Measurements from ENCODE around the gene FGF12.

The FGF12 gene

GRCh38 chr3:192171213-192171612 lies 556.1 kb downstream of the FGF12 start:
- no peak for TF ChIP-seq CTCF (IDR thresholded peaks at IDR 0.05; ENCODE audit: low read length, missing control alignments)
- DNase-seq (ENCODE audit: low read depth), result no peak
- H3K4me3 ChIP-seq (replicated peaks; ENCODE audit: low read depth, low read length), result no peak overlapping the region

GRCh38 chr3:192170659-192171058 lies 556.7 kb downstream of the FGF12 start:
- no peak for TF ChIP-seq CTCF (IDR thresholded peaks at IDR 0.05; ENCODE audit: low read length, missing control alignments)
- no peak for DNase-seq (ENCODE audit: low read depth)
- no peak overlapping the region for H3K4me3 ChIP-seq (replicated peaks; ENCODE audit: low read depth, low read length)

- no peak for DNase-seq (ENCODE audit: low read depth)
- H3K4me3 ChIP-seq (replicated peaks; ENCODE audit: low read depth, low read length), result no peak overlapping the region
- TF ChIP-seq CTCF (IDR thresholded peaks at IDR 0.05; ENCODE audit: low read length, missing control alignments), result no peak
Observed at GRCh38 chr3:192170031-192170430, 557.3 kb downstream of the FGF12 start.

- DNase-seq (ENCODE audit: low read depth), result no peak
- TF ChIP-seq CTCF (IDR thresholded peaks at IDR 0.05; ENCODE audit: low read length, missing control alignments), result no peak
- H3K4me3 ChIP-seq (replicated peaks; ENCODE audit: low read depth, low read length), result no peak overlapping the region
Observed at GRCh38 chr3:192169332-192169915, 557.9 kb downstream of the FGF12 start.

- DNase-seq (ENCODE audit: low read depth), result no peak
- no peak overlapping the region for H3K4me3 ChIP-seq (replicated peaks; ENCODE audit: low read depth, low read length)
- TF ChIP-seq CTCF (IDR thresholded peaks at IDR 0.05; ENCODE audit: low read length, missing control alignments), result no peak
Observed at GRCh38 chr3:192168202-192168601, 559.1 kb downstream of the FGF12 start.

GRCh38 chr3:192165552-192165951 lies 561.8 kb downstream of the FGF12 start:
- TF ChIP-seq CTCF (IDR thresholded peaks at IDR 0.05; ENCODE audit: low read length, missing control alignments), result no peak
- no peak for DNase-seq (ENCODE audit: low read depth)
- no peak overlapping the region for H3K4me3 ChIP-seq (replicated peaks; ENCODE audit: low read depth, low read length)

- H3K4me3 ChIP-seq (replicated peaks; ENCODE audit: low read depth, low read length), result no peak overlapping the region
- no peak for DNase-seq (ENCODE audit: low read depth)
- TF ChIP-seq CTCF (IDR thresholded peaks at IDR 0.05; ENCODE audit: low read length, missing control alignments), result no peak
Observed at GRCh38 chr3:192161661-192162060, 565.7 kb downstream of the FGF12 start.
